ENCODE data around the gene OSBPL8.
"Not testable (repeated sequence)": the region's sequence is repeated elsewhere in the genome, so short reads cannot be mapped to it uniquely, and the experiment has no call there.

Gene OSBPL8

DNA sequence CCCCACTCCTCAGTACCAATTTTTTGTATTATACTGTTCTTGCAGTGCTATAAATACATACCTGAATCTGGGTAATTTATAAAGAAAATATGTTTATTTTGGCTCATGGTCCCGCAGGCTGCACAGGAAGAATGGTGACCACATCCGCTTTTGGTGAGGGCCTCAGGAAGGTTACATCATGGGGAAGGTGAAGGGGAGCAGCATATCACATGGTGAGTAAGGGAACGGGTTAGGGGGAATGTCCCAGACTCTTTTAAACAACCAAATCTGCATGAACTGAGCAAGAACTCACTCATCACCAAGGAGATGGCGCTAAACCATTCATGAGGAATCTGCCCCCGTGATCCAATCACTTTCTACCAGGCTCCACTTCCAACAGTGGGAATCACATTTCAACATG lies 40.0 kb downstream of the OSBPL8 start:
- TF ChIP-seq, protein P1, sequence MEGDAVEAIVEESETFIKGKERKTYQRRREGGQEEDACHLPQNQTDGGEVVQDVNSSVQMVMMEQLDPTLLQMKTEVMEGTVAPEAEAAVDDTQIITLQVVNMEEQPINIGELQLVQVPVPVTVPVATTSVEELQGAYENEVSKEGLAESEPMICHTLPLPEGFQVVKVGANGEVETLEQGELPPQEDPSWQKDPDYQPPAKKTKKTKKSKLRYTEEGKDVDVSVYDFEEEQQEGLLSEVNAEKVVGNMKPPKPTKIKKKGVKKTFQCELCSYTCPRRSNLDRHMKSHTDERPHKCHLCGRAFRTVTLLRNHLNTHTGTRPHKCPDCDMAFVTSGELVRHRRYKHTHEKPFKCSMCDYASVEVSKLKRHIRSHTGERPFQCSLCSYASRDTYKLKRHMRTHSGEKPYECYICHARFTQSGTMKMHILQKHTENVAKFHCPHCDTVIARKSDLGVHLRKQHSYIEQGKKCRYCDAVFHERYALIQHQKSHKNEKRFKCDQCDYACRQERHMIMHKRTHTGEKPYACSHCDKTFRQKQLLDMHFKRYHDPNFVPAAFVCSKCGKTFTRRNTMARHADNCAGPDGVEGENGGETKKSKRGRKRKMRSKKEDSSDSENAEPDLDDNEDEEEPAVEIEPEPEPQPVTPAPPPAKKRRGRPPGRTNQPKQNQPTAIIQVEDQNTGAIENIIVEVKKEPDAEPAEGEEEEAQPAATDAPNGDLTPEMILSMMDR (conservative IDR thresholded peaks at IDR 0.05; ENCODE audit: control insufficient read depth, insufficient read depth, low read depth, low read length) = no peak
- no peak overlapping the region for H3K4me3 ChIP-seq (ENCODE audit: control insufficient read depth, low read depth, low read length)
- DNase-seq (ENCODE audit: low read depth) = no peak

- TF ChIP-seq, protein P1 (conservative IDR thresholded peaks at IDR 0.05; ENCODE audit: control insufficient read depth, insufficient read depth, low read depth, low read length) = no peak
- no peak overlapping the region for H3K4me3 ChIP-seq (ENCODE audit: control insufficient read depth, low read depth, low read length)
- DNase-seq (ENCODE audit: low read depth) = no peak
Measured at GRCh38 chr12:76518699-76519098, 40.9 kb downstream of the OSBPL8 start.

DNA sequence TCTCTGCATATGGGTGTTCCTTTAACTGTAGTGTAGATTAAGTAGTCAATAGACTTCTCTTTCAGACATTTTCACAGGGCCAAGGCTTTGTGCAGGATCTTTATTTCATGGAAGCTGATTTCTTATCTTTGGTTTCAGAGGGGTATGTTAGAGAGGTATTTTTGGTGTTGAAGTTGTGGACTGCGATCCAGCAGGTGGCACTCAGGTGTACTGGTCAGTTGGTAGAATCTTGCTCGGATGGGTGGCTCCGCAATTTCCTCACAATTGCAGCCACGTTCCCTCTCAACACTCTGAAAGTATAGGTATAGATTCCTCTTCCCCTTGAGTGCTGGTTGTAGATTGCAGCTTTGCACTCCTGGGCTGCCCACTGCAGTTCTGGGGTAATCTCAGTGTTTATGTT lies 44.3 kb downstream of the OSBPL8 start:
- DNase-seq (ENCODE audit: low read depth) = no peak
- TF ChIP-seq, protein P1 (conservative IDR thresholded peaks at IDR 0.05; ENCODE audit: control insufficient read depth, insufficient read depth, low read depth, low read length) = no peak

DNA sequence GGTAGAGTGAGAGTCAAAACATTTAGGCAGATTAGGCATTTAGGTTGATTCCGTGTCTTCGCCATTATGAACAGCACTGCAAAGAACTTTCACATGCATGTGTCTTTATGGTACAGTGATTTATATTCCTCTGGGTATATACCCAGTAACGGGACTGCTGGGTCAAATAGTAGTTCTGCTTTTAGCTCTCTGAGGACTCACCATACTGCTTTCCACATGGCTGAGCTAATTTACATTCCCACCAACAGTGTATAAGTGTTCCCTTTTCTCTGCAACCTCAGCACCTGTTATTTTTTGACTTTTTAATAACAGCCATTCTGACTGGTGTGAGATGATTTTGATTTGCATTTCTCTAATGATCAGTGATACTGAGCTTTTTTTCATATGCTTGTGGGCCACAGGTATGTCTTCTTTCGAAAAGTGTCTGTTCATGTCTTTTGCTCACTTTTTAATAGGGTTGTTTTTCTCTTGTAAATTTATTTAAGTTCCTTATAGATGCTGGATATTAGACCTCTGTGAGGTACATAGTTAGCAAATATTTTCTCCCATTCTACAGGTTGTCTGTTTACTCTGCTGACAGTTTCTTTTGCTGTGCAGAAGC lies 48.4 kb downstream of the OSBPL8 start:
- not testable (repeated sequence) for H3K4me3 ChIP-seq (ENCODE audit: control insufficient read depth, low read depth, low read length); DNase-seq (ENCODE audit: low read depth)

More for the DNA sequence above, 44.3 kb downstream of the OSBPL8 start:
- H3K4me3 ChIP-seq (ENCODE audit: control insufficient read depth, low read depth, low read length) = no peak overlapping the region

DNA sequence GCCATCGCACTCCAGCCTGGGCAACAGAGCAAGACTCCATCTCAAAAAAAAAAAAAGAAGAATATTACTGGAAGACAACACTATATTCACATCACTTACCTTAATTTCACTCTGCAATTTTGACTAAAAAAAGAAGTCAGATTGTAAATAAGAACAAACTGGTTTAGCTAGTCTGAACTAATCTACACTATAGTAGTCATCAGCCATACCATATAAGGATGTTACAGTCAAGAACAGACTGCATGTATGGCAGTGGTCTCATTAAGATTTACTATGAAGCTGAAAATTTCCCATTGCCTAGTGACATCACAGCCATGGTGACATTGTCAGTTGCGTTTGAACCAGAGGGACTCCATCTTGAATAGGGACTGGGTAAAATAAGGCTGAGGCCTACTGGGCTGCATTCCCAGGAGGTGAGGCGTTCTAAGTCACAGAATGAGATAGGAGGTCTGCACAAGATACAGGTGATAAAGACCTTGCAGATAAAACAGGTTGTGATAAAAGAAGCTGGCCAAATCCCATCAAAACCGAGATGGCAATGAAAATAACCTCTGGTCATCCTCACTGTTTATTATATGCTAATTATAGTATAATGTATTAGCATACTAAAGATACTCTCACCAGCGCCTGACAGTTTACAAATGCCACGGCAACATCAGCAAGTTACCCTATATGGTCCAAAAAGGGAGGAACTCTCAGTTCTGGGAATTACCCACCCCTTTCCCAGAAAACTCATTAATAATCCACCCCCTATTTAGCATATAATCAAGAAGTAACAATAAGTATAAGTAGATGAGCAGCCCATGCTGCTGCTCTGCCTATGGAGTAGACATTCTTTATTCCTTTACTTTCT lies 51.2 kb downstream of the OSBPL8 start:
- no peak for DNase-seq (ENCODE audit: low read depth)
- TF ChIP-seq, protein P1 (conservative IDR thresholded peaks at IDR 0.05; ENCODE audit: control insufficient read depth, insufficient read depth, low read depth, low read length) = no peak
- H3K4me3 ChIP-seq (ENCODE audit: control insufficient read depth, low read depth, low read length) = no peak overlapping the region

DNA sequence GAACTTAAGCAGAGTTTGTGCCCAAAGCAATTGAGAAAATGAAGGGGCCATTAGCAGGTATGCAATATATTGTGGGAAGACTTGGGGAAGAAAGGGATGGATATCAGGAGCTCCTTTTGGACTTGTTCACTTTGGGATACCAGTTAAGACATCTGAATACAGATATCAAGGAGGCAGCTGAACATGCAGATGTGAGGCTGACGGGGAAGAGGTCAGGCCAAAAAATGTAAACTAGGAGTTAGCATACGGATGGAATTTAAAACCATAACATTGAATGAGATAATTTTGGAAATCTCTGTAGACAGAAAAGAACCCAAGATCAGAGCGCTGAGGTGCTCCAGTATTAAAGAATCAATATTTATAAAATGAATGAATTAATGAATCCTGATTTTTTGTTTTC lies 53.4 kb downstream of the OSBPL8 start:
- TF ChIP-seq, protein P1 (conservative IDR thresholded peaks at IDR 0.05; ENCODE audit: control insufficient read depth, insufficient read depth, low read depth, low read length) = no peak
- DNase-seq (ENCODE audit: low read depth) = no peak
- H3K4me3 ChIP-seq (ENCODE audit: control insufficient read depth, low read depth, low read length) = no peak overlapping the region

GRCh38 chr12:76505050-76505449 lies 54.5 kb downstream of the OSBPL8 start:
- TF ChIP-seq, protein P1 (conservative IDR thresholded peaks at IDR 0.05; ENCODE audit: control insufficient read depth, insufficient read depth, low read depth, low read length) = no peak
- H3K4me3 ChIP-seq (ENCODE audit: control insufficient read depth, low read depth, low read length) = no peak overlapping the region
- DNase-seq (ENCODE audit: low read depth) = no peak
